GM12801 (cell line): ENCODE results near the gene CDCA8.

Source experiments
- CTCF ChIP-seq: IDR thresholded peaks from one replicate; pipeline ENCODE4 v1.5.1; 2011; ENCODE audit warnings: control low read depth; ENCODE audit not compliant: insufficient read length; ENCODE audit errors: extremely low read depth

The CDCA8 gene

GRCh38 chr1:37718181-37718900 lies 26.0 kb downstream of the CDCA8 start:
- no peak for TF ChIP-seq CTCF

GRCh38 chr1:37718901-37719571 lies 26.7 kb downstream of the CDCA8 start:
- no peak for TF ChIP-seq CTCF

- no peak for TF ChIP-seq CTCF
Measured at GRCh38 chr1:37719572-37720195, 27.4 kb downstream of the CDCA8 start.

GRCh38 chr1:37720231-37721130 lies 28.2 kb downstream of the CDCA8 start:
- TF ChIP-seq CTCF: no peak

- no peak for TF ChIP-seq CTCF
Measured at GRCh38 chr1:37721565-37721964, 29.2 kb downstream of the CDCA8 start.

- no peak for TF ChIP-seq CTCF
Measured at GRCh38 chr1:37722181-37723071, 30.1 kb downstream of the CDCA8 start.
